GM12872 (cell line): Measurements from ENCODE around the gene AHRR.

Source experiments
- CTCF ChIP-seq: IDR thresholded peaks from 3 replicates; pipeline ENCODE4 v1.5.1; 2011; ENCODE audit warnings: low read depth, mild to moderate bottlenecking, low read length, moderate library complexity; ENCODE audit not compliant: insufficient read depth

The AHRR gene

GRCh38 chr5:460273-460625 lies 138.7 kb downstream of the AHRR start:
- TF ChIP-seq CTCF = no peak

GRCh38 chr5:462051-462481 lies 140.6 kb downstream of the AHRR start:
- TF ChIP-seq CTCF = no peak

GRCh38 chr5:463301-463700 lies 141.8 kb downstream of the AHRR start:
- no peak for TF ChIP-seq CTCF

- TF ChIP-seq CTCF = no peak
Observed at GRCh38 chr5:463952-464351, 142.4 kb downstream of the AHRR start.

- TF ChIP-seq CTCF = no peak
Observed at GRCh38 chr5:464446-464842, 142.9 kb downstream of the AHRR start.

- TF ChIP-seq CTCF = no peak
Observed at GRCh38 chr5:464843-465590, 143.5 kb downstream of the AHRR start.

GRCh38 chr5:465591-466403 lies 144.3 kb downstream of the AHRR start:
- TF ChIP-seq CTCF = no peak
